Esophagus squamous epithelium (tissue), 4 donors: ENCODE results near the gene PCBD1.

Source experiments
- POLR2A ChIP-seq, 4 donors: fragments of 450-650 bp; IDR thresholded peaks; one replicate each; pipeline ENCODE4 v1.6.1; 2017; ENCODE audit warnings: antibody characterized with exemption in 4 of 4, mild to moderate bottlenecking in 4 of 4, moderate library complexity in 3 of 4
- TF ChIP-seq, protein P1 (sequence below), 6 experiments: fragments of 450-650 bp in 4 of 6; fragments of 200-600 bp in 2 of 6; sonication (generic) in 2 of 6; IDR thresholded peaks; one replicate each; pipeline ENCODE4 v1.5.1; 2016 to 2019; ENCODE audit warnings: antibody characterized with exemption in 6 of 6, mild to moderate bottlenecking in 4 of 6, moderate library complexity in 4 of 6

DNA sequence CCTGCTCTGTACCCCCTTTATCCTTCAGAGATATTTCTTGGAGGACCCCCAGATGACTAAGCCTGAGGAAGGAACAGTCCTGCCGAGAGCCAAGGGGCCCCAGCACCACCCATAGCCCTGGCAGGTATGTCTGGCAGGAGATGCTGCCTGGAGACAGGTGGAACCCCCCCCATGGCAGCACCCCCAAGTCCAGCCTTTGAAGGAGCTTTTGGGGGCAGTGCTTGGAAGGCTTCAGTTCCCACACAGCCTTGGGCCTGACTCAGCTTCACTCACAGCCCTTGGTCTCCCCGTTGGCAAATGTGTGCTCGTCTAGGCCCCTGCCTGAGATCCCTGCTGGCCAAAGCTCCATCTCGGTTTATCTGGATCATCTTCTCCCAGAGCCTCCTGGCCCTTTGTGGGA, 23.0 kb upstream of the PCBD1 start:
- TF ChIP-seq POLR2A (IDR thresholded peaks at IDR 0.05), result no peak
- TF ChIP-seq, protein P1, sequence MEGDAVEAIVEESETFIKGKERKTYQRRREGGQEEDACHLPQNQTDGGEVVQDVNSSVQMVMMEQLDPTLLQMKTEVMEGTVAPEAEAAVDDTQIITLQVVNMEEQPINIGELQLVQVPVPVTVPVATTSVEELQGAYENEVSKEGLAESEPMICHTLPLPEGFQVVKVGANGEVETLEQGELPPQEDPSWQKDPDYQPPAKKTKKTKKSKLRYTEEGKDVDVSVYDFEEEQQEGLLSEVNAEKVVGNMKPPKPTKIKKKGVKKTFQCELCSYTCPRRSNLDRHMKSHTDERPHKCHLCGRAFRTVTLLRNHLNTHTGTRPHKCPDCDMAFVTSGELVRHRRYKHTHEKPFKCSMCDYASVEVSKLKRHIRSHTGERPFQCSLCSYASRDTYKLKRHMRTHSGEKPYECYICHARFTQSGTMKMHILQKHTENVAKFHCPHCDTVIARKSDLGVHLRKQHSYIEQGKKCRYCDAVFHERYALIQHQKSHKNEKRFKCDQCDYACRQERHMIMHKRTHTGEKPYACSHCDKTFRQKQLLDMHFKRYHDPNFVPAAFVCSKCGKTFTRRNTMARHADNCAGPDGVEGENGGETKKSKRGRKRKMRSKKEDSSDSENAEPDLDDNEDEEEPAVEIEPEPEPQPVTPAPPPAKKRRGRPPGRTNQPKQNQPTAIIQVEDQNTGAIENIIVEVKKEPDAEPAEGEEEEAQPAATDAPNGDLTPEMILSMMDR (IDR thresholded peaks at IDR 0.05), result no peak
